GM19043 (cell line): Measurements from ENCODE around the gene ARHGAP20.

Experiments used
- ATAC-seq: cut with Tn5 transposase; IDR thresholded peaks from one replicate; pipeline ENCODE4 v1.9.1; 2021; ENCODE audit warnings: low read depth; ENCODE audit not compliant: unreplicated experiment

The ARHGAP20 gene

GRCh38 chr11:110538154-110538553, 174.1 kb downstream of the ARHGAP20 start:
- no peak for ATAC-seq

GRCh38 chr11:110530900-110531741, 181.1 kb downstream of the ARHGAP20 start:
- no peak for ATAC-seq

- ATAC-seq, result no peak
Observed at GRCh38 chr11:110529043-110529442, 183.2 kb downstream of the ARHGAP20 start.

- ATAC-seq, result no peak
Observed at GRCh38 chr11:110527146-110527545, 185.1 kb downstream of the ARHGAP20 start.
